NCI-H2196 treated with DMSO at 0.1 percent for 48 hours (cell line): ENCODE results near the gene SORCS2.

Experiments used
- DNase-seq: peaks from one replicate; lab custom pipeline; 2025; ENCODE audit not compliant: unreplicated experiment; lab: John Stamatoyannopoulos, UW

The SORCS2 gene

DNA sequence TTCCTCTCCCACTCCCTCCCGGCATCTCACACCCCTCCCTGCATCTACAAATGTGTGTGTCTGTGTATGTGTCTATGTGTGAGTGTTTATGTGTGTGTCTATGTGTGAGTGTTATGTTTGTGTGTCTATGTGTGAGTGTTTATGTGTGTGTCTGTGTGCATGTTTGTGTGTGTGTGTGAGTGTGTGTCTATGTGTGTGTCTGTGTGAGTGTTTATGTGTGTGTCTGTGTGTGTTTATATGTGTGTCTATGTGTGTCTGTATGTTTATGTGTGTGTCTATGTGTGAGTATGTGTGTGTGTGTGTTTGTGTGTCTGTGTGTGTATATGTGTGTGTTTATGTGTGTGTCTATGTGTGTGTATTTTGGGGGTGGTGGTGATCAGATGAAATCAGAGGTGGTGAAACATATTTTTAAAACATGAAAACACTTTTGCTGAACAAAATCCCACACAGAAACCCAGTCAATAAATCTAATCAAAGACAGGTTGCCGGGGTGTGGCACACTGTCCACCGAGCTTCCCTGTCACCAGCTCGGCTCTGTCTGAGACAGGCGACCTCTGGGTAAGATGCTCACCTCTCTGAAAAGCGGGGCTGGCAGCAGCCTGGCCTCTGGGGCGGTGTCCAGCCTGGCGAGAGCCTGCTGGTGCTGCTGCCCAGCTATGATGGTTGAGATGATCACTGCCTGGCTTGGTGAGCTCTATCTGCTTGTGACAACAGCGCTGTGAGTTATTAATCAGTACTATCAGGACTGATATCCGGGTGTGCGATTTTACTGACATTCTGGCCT lies 429.1 kb downstream of the SORCS2 start:
- DNase-seq, result no peak

DNA sequence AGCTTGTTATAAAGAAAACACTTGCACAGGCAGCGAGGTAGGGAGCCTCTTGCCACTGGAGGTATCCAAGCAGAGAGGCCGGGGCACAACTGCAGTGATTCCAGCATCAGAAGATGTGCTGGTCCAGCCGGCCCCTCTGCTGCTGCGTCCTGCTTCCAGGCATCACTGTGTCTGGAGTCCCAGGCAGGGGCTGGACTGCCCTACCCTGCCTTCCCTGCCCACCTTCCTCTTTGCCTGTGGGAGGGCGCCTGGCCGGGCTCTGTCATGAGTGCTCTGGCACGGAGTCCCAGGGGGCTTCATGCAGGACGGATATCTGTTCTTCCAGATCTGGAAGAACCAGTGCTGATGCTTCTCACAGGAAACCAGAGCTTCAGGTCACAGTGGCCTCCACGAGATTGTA lies 430.0 kb downstream of the SORCS2 start:
- DNase-seq, result no peak

DNA sequence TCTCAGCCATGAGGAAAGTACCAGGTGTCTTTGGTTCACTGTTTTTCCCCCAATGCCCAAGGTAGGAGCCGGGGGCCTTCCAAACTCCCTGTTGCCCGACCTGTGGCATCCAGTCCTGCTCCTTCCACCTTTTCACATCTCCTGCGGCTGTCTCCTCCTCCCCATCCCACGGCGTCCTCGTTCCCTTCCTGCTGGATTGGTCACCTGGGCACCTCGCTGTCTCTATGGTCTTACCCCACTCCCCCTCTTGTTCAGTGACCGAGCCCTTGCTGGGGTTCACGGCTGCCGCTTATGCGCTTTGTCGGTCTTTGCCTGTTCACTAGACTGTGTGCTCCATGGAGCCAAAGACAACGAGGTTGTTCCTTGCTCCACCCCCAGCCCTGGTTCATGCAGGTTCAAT lies 431.1 kb downstream of the SORCS2 start:
- DNase-seq, result no peak

DNA sequence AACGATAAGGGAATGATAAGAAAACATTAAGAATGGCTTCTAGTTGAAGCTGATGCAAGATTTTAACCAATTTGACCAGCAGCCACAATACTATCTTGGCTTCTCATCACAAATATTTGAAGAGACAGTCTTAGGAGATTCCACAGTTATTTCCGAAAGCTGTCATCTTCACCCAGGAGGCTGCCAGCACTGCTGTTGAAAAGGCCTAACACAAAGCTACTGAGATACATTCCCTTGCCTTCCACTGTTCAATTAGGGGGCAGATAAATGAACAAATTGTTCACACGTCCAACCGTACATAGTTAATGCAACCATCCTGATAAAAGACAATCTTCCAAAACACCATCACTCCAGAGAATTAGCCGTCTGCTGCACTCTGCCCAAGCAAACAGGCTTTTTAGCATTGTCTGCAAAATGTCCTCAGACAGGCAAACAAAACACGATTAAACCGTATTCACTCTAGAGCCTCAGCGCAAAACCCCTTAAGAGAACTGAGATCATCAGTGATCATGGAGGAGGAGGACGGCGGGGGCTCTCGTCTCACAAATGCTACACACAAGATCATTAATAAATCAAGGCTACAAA lies 432.1 kb downstream of the SORCS2 start:
- DNase-seq, result no peak

DNA sequence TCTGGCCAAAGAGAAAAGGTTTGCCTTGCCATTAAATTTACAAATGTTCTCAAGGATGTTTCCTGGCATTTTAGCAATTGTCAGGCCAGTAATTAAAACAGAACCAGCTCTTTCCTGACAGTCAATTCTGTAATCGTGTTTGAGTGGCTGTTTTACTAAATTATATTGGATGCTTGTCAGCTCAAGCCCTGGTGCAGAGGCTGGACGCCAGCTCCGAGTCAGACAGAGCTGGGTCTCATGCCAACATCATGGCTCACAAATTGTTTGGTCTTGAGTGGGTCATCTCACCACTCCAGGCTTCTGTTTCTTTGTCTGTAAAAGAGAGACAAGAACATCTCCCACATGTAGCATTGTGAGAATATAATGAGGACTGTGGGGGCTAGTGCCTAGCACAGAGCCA lies 432.7 kb downstream of the SORCS2 start:
- DNase-seq, result no peak

DNA sequence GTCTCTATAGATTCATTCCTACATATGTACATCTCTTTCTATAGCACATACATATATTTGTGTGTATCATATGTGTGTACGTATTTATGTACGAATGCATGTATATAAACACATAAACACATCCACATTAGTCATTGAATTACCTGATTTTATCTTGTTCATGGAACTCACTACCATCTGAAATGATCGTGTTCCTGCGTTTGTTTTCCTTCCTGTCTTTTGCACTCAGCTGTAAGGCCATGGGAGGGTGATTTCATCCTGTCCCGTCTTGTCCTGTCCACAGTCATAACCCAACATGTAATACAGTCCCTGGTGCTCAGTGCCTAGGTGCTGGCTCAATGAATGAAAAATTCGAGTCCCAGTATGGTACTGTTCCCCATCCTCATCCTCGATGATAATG lies 434.2 kb downstream of the SORCS2 start:
- DNase-seq, result no peak

DNA sequence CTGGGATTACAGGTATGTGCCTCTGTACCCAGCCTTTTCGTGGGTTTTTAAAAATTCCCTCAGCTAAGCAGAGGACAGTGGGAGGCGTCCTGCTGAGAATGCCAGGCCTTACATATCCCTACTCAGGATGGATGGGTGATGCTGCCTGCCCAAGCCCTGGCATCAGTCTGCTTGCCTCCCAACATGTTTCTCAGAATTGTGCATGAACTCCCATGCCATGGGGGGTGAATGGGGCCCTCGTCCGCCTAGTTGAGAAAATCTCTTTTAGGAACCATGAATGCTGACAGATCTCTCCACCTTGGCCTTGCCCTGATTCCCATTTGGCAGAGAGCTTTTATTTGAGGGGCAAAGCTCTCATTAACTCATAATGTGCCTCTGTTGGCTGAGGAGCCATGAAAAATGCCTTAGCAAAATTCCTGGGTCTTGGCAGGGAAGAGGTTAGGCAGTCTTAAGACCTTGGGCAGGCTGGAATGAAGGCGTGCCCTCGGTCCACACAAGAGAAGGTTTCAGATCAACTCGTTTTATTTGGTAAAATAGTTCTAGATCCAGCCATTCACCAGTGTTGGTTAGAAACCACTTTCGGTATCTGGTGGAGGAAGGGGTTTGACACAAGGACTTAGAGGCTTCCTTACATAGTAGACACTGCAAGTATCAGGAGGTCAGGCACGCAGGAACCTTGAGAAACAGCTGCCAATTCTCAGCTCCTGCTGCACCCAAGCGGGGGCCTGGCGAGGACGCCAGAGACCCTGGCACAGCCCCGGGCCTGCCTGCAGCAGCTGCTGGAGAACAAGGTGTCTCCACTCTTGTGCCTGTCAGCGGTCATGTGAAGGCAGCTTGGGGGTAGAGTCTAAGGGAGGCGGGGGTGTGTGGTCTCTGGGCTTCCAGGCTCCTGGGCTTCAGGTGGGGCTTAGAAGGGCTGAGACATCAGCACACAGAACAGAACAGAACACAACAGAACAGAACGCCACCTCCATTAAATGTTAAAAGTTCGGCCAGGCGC lies 435.2 kb downstream of the SORCS2 start:
- no peak for DNase-seq

DNA sequence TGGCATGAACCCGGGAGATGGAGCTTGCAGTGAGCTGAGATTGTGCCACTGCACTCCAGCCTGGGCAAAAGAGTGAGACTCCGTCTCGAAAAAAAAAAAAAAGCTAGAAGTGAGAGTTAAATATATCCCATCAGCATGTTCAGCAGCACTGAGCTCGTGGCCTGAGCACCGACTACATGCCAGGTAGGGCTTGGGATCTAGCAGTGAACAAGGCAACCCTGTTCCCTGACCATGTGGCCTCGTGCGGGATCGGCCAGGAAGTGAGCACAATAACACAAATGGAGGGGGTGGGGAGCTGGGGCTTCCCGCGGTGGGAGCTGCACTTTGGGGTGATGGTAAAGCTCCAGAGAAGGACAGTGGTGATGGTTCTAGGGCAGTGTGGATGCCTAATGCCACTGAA lies 436.1 kb downstream of the SORCS2 start:
- DNase-seq, result no peak

DNA sequence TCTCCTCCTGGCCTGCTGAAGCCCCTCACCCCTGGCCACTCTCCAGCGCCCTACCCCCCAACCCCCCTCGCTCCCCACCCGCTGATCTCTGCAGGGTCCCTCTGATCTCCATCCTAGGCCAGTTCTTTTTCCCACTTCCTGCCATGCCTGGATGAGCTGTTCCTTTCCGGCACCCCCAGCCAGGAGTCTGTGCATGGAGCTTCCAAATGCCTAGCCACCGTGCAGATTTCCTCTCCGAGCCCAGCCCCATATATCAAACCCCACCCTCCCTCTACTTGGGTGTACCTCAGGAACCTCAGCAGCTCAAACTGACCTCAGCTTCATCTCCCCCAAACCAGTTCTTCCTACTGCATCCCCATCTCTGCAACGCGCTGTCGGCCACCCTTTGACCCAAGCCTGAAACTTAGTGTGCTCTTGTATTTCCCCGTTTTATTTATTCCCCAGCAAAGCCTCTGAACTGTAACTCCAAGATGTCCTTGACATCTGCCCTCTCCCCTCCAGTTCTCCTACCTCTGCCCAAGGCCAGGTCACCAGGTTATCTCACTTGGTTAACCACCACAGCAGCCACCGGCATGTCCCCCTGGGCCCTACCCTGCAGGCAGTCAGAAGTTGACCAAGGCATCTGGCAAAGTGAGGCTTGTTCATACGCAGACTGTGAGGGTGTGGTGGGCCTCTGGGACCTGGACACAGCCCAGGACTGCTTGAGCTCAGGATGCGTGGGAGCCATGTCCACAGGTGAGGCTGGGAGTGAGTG lies 437.3 kb downstream of the SORCS2 start:
- no peak for DNase-seq

DNA sequence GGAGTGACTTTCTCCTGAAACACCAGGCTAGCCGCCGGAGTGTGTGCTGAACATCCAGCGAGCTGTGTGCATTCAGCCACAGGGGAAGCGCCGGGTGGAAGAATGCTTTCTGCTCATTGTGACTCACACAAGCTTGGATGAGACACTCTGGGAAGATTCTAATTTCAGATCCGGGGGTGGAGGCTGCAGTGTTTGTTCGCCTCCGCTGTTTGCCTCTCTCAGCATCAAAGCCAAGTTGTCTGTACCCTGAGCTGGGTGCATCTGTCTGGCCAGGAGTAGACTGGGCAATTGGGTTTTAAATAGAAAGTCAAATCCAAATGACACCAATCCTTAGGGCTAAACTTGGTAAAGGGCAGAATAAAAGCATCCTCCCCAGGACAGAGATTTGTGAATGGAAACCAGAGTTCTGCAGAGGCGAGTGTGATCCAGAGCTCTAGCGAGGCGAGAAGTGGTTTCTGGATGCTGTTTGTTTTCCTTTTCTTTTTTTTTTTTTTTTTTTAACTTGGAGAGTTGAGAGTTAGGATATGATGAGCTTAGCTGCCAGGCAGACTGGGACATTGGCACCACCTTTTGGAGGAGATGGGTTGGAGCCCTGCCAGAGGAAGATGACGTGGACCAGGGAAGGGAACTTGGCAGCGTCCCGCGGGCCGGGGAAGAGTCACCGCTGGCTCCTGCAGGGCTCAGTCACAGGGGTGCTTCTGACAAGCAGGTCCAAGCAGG lies 438.4 kb downstream of the SORCS2 start:
- peak; percentile 58 for DNase-seq

DNA sequence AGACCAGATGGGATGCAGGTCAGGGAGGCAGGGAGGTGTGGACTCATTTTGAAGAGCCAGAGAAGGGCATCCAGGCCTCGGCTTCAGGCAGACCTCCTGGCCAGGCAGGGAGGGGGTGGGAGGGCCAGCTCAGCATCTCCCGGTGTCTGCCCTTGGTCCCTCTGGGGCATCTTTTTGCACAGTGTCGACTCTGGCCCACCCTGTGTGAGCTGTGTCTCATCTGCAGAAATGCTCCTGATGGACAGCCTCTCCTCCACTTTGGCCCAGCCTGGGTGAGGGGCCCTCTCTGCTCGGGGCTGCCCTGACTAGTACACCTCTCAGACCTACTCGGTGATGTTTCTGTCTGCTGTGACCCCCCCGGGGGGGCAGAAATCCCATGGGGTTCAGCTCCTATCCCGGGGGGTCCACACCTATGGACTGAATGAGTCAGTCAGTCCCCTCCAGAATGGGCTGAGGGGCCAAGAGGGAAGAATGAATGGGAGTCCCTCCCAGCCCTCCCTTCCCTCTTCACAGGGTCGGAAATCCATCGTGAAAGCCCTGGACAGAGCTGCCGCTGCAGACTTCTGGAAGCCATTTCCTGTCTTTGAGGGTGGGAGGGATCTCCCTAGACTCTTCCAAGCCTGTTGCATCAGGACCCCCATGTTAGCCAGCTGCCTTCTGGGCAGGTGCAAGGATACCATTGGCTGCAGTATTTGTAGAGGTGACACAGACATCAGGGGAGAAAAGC lies 439.1 kb downstream of the SORCS2 start:
- no peak for DNase-seq

DNA sequence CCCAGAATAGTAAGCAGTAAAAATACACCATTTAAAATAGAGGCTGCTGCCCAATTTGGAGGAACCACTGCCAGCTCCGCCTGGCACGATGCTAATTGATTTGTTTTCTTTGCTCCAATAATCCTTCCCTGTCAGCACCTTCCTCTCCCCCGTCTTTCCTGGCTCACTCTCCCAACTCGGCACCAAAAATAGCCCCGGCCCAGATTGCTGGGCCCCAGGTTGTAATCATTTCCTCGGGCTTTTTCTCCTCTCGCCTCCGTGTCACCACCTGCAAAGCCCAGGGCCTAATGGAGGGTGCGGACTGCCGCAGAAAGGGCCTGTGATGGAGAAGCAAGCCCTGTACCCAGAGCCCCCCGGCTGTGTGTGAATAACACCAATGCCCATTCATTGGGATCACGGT lies 440.0 kb downstream of the SORCS2 start:
- DNase-seq, result no peak

DNA sequence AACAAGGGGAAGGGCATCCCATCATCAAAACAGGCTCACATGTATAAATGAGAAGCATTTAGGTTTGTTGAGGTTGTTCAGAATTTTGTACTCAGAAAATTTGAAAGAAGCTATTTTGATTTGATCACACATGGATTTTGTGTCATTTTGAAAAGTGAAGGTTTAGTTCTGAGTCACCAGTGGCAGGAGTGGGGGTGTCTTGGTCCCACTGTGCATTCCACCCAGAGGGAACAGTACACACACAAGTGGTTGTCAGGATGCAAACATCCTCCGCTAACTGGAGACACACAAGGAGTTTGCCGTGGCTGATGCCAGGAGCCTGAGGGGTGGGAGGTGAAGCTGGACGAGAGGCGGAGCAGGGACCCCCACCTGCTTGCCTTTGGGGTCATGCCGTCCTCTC lies 440.6 kb downstream of the SORCS2 start:
- no peak for DNase-seq

DNA sequence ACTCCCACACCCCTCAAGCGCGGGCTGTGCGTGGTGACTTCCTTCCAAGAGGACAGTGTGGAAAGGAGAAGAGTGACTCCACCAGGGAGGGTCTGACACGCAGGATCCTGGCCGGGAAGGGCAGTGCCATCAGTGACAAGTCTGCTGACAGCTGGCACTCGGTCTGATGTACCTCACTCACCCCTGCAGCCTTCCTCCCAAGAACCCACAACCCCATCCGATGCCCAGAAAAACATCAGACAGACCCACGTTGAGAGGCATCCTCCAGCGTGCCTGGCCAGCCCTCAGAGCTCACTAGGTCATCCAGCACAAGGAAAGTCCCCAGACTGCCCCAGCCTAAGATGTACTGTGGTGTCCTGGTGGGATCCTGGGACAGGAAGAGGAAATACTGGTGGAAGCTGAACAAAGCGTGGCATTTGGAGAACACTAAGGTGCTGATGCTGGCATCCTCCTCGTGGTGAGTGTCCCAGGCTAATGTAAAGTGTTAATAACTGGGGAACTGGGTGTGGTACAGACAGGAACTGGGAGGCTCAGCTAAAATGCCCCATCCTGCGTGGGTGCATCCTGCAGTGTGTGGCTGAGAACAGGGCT lies 442.4 kb downstream of the SORCS2 start:
- no peak for DNase-seq

DNA sequence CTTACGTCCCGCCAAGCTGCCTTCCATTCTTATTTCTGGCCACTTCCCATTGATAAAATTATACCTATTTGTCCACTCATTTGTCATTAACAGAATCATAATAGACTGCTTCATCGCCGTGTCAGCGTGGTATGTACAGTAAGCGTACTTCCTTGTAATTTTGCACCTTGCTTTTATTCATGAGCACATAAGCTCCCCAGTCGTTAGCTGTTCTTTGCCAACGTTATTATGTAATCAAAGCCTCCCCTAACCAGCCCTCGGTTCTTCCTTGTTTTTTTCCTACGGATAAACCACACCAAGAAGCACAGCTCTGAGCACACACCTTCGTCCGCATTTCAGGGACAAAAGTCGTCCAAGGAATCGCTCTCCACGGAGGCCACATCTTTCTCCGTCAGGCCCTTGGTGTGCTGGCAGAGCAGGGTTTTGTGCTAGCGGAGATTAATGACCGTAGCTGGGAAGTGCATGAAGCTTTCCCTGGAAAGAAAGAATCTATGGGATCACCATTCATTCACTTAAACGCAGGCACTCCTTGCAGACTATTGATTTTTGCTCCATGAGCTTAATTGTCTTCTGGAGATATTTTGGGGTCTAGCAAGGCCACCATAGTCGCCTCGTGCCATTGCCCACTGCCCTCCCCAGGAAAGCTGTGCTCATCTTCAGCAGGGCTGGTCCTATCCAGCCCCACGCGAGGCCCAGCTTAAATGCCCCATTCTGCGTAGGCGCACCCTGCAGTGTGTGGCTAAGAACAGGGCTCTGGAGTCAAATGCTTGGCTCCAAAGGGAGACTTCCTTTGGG lies 443.3 kb downstream of the SORCS2 start:
- DNase-seq, result no peak

DNA sequence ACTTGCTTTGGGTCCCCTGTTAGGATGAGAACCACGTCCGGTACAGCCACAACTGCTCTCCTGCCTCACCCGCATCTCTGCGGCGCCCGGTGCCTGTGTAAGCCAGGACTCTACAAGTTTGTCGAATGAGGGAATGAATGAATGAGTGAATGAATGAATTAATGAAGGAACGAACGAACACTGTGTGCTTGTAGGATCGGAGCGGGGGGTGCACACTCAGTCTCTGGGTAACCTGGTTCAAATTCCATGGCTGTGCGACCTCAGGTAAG lies 443.8 kb downstream of the SORCS2 start:
- no peak for DNase-seq

DNA sequence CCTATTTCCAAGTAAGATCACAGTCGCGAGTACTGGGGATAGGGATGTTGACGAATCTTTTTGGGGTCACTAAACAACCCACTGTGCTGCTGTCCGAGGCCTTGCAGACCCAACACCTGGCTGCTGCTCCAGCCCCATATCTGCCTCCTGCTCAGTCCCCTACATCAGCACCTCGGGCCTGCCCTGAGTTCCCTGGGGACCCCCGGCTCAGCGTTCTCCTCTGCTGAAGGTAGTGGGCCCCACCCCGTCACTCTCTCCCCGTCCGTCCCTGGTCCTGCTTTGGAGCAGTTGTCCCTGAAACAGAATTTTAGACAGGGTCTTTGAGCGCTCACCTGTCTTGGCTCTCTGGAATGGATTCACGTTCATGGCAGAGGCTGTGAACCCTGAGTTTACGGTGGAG lies 444.8 kb downstream of the SORCS2 start:
- no peak for DNase-seq

DNA sequence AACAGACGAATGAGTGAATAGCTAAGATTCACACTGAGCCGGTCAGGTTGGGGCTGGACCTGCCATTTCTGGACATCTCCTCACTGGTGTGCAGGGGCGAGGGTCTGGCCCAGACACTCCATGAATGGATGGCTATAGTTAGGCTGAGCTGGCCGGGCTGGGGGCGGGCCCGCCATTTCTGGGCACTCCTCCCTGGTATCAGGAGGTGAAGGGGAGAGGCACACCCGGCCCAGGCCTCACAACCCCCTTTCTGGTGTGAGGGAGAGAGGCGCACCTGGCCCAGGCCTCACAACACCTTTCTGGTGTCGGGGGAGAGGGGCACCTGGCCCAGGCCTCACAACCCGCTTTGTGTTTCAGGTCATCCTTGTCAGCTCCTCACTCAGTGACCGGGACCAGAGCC lies 445.6 kb downstream of the SORCS2 start:
- DNase-seq, result no peak

DNA sequence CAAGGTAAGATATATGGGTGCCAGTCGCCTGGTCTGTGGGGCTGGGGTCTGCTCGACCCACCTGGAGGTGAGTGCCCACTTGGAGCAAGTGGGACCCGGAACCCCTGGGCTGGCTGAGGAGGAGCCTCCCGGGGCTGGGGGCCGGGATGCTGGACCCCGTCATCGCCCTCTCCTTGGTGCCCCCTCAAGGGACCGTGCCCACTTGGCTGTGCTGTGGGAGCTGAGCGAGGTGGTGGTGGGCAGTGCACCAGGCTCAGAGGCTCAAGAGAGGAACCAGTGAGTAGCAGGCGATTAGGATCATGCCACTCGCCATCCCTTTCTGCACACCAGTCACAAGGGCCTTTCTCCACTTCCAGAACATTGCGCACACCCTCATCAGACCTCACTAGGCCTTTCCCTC lies 446.2 kb downstream of the SORCS2 start:
- DNase-seq, result no peak
